ENCODE data around the gene OGDHL.

GRCh38 chr10:49711481-49711880 lies 50.6 kb downstream of the OGDHL start:
- TF ChIP-seq CTCF (IDR thresholded peaks at IDR 0.05) (no peak), POLR2A (IDR thresholded peaks at IDR 0.05) (no peak)
